Right lobe of liver (tissue), 6 donors: ENCODE results near the gene MBD6. TPM values are rescaled to one million over a fixed set of nuclear protein-coding genes. Genes with fewer than 3 reads are reported as not detected.
A peak's percentile ranks its signal among the peaks of the same experiment; 100 is the strongest.
"Not testable (repeated sequence)": the region's sequence is repeated elsewhere in the genome, so short reads cannot be mapped to it uniquely, and the experiment has no call there.

ENCODE experiments used
- ATAC-seq, 4 donors: fragments of 200-7000 bp; cut with Tn5 transposase; one replicate each; pipeline ENCODE4 v1.9.1; 2020; ENCODE audit warnings: mild to moderate bottlenecking in 4 of 4, moderate library complexity in 4 of 4
- DNase-seq, 3 donors: peaks; one replicate each; pipeline ENCODE4 v3.0.0-alpha.2; 2020
- H3K27ac ChIP-seq, 3 donors: fragments of 200-600 bp; one replicate each; pipeline ENCODE4 v1.8.0; 2022
- H3K27me3 ChIP-seq, 2 donors: fragments of 200-600 bp; one replicate each; pipeline ENCODE4 v1.8.0; 2022
- H3K36me3 ChIP-seq, 4 donors: fragments of 200-600 bp; sonication (generic) in 1 of 4; one replicate each; pipeline versions ENCODE4 v1.5.1 to v1.8.0; 2017 to 2022; ENCODE audit warnings: control low read depth in 1 of 4
- H3K4me1 ChIP-seq, 4 donors: fragments of 200-600 bp; sonication (generic) in 1 of 4; one replicate each; pipeline versions ENCODE4 v1.5.1 to v1.8.0; 2017 to 2022; ENCODE audit warnings: control low read depth in 1 of 4
- H3K4me3 ChIP-seq, 3 donors: fragments of 200-600 bp; one replicate each; pipeline ENCODE4 v1.8.0; 2022
- H3K9me3 ChIP-seq, 4 donors: fragments of 200-600 bp; sonication (generic) in 1 of 4; one replicate each; pipeline versions ENCODE4 v1.5.1 to v1.8.0; 2017 to 2022; ENCODE audit warnings: control low read depth in 1 of 4
- POLR2A ChIP-seq: fragments of 450-650 bp; IDR thresholded peaks from one replicate; pipeline ENCODE4 v1.6.1; 2017; ENCODE audit warnings: antibody characterized with exemption, mild to moderate bottlenecking
- WGBS: methylation state at CpG from one replicate; pipeline ENCODE4 v1.1.6; 2018; ENCODE audit warnings: low coverage, low lambda C conversion rate; ENCODE audit not compliant: insufficient coverage; ENCODE audit errors: missing lambda C conversion rate; 5-methylcytosine and 5-hydroxymethylcytosine counted together
- intact Hi-C, 2 donors: fragments of 100-400 bp; cut with DNase I; formaldehyde crosslinking; loops; one replicate each; pipeline versions ENCODE4 v1.11.2 to v1.14.1; 2022
- total RNA-seq, 6 experiments: library from RNA; depleted of rRNA in 2 of 6; stranded (reverse); fragments of >200 nt in 2 of 6; fragmentation: NEBNext Ultra II Directional in 3 of 6; extraction: Animal tissue kit (Norgen Biotek cat#: 25700) in 3 of 6; gene quantifications; one replicate each; pipeline versions ENCODE4 v1.1.0 to v1.2.4, GENCODE V29; 2016 to 2023
- TF ChIP-seq, protein P1 (sequence below), 4 donors: fragments of 200-600 bp in 3 of 4; fragments of 450-650 bp in 1 of 4; IDR thresholded peaks; one replicate each; pipeline versions ENCODE4 v1.5.1 to v1.8.0; 2016 to 2022; ENCODE audit warnings: antibody characterized with exemption in 4 of 4, mild to moderate bottlenecking in 2 of 4
- donor health status: DM: no; HTN: yes; CAD: no.
- donor health status: DM: no; HTN: no; CAD: no.
- donor health status: DM: no; HTN: no; CAD: no.
- donor health status: DM: no; HTN: yes; CAD: no.
- donor health status: DM: no; HTN: yes; CAD: no.

The MBD6 gene
- total RNA-seq, 6 experiments from 2014 or later: 7.4 to 61.1 (median 39.3) TPM

GRCh38 chr12:57517187-57517586, 5.4 kb upstream of the MBD6 start:
- Histone ChIP-seq H3K9me3 (no peaks in the 10 kb centered on the region), H3K4me1 (peaks cover 0 to 30% (median 5%) of the 10 kb centered on the region in 4 donors), H3K27ac (no peak overlapping the region), H3K27me3 (no peaks in the 10 kb centered on the region), H3K36me3 (peaks cover 15 to 55% (median 32%) of the 10 kb centered on the region in 4 donors), H3K4me3 (no peak overlapping the region)
- ATAC-seq: no peak
- intact Hi-C loops: no loop called here
- DNase-seq: no peak
- WGBS: 55% methylated on average over 1 of the region's 1 CpG
- TF ChIP-seq, protein P1, sequence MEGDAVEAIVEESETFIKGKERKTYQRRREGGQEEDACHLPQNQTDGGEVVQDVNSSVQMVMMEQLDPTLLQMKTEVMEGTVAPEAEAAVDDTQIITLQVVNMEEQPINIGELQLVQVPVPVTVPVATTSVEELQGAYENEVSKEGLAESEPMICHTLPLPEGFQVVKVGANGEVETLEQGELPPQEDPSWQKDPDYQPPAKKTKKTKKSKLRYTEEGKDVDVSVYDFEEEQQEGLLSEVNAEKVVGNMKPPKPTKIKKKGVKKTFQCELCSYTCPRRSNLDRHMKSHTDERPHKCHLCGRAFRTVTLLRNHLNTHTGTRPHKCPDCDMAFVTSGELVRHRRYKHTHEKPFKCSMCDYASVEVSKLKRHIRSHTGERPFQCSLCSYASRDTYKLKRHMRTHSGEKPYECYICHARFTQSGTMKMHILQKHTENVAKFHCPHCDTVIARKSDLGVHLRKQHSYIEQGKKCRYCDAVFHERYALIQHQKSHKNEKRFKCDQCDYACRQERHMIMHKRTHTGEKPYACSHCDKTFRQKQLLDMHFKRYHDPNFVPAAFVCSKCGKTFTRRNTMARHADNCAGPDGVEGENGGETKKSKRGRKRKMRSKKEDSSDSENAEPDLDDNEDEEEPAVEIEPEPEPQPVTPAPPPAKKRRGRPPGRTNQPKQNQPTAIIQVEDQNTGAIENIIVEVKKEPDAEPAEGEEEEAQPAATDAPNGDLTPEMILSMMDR (IDR thresholded peaks at IDR 0.05): no peak
- no peak for TF ChIP-seq POLR2A

DNA sequence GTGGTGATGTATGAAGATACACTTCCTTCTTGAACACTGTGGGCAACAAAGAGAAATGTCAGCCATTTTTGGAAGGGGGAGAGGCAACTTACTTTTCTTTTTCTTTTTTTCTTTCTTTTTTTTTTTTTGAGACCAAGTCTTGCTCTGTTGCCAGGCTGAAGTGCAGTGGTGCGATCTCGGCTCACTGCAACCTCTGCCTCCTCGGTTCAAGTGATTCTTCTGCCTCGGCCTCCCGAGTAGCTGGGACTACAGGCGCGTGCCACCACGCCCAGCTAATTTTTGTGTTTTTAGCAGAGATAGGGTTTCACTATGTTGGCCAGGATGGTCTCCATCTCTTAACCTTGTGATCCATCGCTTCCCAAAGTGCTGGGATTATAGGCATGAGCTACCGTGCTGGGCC, 4.9 kb upstream of the MBD6 start:
- H3K4me3 ChIP-seq: peak overlapping the region in 2 of 3 donors; percentile 83 to 96

DNA sequence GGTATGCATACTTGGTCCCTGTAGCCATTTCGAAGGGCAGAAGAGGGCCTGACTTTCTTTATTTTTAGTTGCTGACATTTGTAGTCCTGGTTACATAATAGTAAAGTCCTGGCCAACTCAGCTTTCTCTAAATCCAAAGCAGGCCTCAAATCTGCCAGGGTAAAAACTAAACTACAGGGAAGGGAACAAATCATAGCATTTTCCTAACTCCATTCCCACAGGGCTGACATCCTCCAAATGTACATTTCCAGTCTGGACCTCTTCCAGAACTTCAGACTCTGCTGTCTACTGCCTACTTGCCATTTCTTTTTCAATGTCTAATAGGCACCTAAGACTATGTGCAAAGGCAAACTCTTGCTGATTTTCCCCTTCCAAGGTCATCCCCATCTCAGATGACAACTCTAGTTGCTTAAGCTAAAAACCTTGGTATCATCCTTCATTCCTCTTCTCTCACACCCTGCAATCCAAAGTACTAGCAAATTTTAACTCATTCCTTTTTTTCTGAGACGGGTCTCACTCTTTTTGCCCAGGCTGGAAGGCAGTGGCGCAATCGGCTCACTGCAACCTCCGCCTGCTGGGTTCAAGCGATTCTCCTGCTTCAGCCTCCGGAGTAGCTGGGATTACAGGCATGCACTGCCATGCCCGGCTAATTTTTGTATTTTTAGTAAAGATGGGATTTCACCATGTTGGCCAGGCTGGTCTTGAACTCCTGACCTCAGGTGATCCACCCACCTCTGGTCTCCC, 4.3 kb upstream of the MBD6 start:
- Histone ChIP-seq H3K9me3 (no peaks in the 10 kb centered on the region), H3K36me3 (peaks cover 15 to 44% (median 31%) of the 10 kb centered on the region in 4 donors), H3K4me1 (peaks cover 0 to 30% (median 5%) of the 10 kb centered on the region in 4 donors), H3K4me3 (peak overlapping the region; percentile 83 to 98 (median 96)), H3K27ac (peak overlapping the region; percentile 95 to 97 (median 97)), H3K27me3 (no peaks in the 10 kb centered on the region)
- no peak for DNase-seq
- WGBS: 46% methylated on average over 8 of the region's 8 CpGs
- no peak for TF ChIP-seq POLR2A
- TF ChIP-seq, protein P1 (IDR thresholded peaks at IDR 0.05): no peak
- ATAC-seq: no peak
- intact Hi-C loops: no loop called here

More for the DNA sequence above, 4.9 kb upstream of the MBD6 start:
- H3K27me3 ChIP-seq, intact Hi-C loops, H3K9me3 ChIP-seq, DNase-seq, ATAC-seq: not testable (repeated sequence)
- peaks cover 0 to 30% (median 5%) of the 10 kb centered on the region in 4 donors for H3K4me1 ChIP-seq
- 76% methylated on average over 5 of the region's 10 CpGs for WGBS
- peak overlapping the region in 1 of 3 donors; percentile 97 for H3K27ac ChIP-seq
- H3K36me3 ChIP-seq: peaks cover 15 to 50% (median 32%) of the 10 kb centered on the region in 4 donors

- peak overlapping the region; percentile 95 to 97 (median 97) for H3K27ac ChIP-seq
- H3K9me3 ChIP-seq: no peaks in the 10 kb centered on the region
- peaks cover 15 to 41% (median 29%) of the 10 kb centered on the region in 4 donors for H3K36me3 ChIP-seq
- peak in 1 of 4 donors; percentile 5 for ATAC-seq
- DNase-seq: peak in 2 of 3 donors; percentile 65 to 71
- intact Hi-C loops: no loop called here
- WGBS: 20% methylated on average over 7 of the region's 7 CpGs
- TF ChIP-seq, protein P1 (IDR thresholded peaks at IDR 0.05): no peak
- no peak for TF ChIP-seq POLR2A
- peak overlapping the region; percentile 83 to 98 (median 96) for H3K4me3 ChIP-seq
- H3K27me3 ChIP-seq: no peaks in the 10 kb centered on the region
- H3K4me1 ChIP-seq: peaks cover 0 to 37% (median 11%) of the 10 kb centered on the region in 4 donors
Observed at GRCh38 chr12:57518920-57519795, 3.5 kb upstream of the MBD6 start.

- Histone ChIP-seq H3K27me3 (no peaks in the 10 kb centered on the region), H3K9me3 (no peaks in the 10 kb centered on the region), H3K27ac (peak overlapping the region; percentile 95 to 97 (median 97)), H3K36me3 (peaks cover 11 to 40% (median 26%) of the 10 kb centered on the region in 4 donors), H3K4me3 (peak overlapping the region; percentile 83 to 98 (median 96)), H3K4me1 (peaks cover 0 to 42% (median 15%) of the 10 kb centered on the region in 4 donors)
- TF ChIP-seq, protein P1 (IDR thresholded peaks at IDR 0.05): no peak
- TF ChIP-seq POLR2A: no peak
- WGBS: no CpG with 5 or more reads among the region's 8 CpGs
- no peak for ATAC-seq
- no peak for DNase-seq
- intact Hi-C loops: no loop called here
Observed at GRCh38 chr12:57519796-57520052, 2.9 kb upstream of the MBD6 start.
